Measurements from ENCODE around the gene MRPL38.

The MRPL38 gene

DNA sequence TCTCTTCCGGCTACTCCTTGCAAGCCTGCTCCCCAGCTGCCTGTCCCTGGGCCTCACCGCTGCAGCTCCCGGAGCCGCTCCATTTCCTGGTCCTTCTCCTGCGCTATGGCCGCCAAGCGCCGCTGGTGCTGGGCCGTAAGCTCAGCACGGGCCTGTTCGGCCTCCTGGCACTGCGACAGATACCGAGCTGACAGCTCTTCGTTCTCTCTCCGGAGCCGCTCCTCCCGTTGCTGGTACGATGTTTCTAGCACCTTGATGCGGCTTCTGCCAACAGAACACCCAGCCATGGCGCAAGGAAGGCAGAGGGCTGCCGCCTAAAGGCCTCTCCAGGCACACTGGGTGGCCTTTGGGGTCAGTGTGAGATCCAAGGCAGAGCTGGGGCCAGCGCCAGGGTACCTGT is 14.9 kb upstream of the MRPL38 start:
- no peak for DNase-seq (ENCODE audit: low read depth)

DNA sequence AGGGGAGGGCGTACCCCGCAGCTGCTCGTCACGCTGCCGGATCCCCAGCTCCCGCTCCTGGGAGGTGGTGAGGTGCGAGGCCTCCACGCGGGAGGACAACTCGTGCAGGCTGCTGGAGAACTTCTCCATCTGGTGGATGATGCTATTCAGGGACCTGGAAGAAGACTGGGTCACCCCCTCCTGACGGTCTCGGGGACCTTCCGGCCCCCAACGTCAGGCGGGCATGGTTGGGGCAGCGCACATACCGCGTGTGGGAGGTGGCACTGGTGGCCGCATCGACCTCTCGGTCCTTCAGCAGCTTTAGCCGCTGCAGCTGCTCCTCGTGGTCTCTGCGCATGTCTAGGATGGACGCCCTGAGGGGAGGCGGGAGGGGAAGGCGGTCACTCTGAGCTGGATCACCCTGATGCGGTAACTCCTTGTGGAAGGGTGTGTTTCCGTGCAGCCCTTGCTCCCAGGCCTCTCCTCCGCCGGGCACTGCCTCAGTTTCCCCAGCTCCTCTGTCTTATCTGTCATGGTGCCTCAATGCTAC is 13.3 kb upstream of the MRPL38 start:
- DNase-seq (ENCODE audit: low read depth): no peak

DNA sequence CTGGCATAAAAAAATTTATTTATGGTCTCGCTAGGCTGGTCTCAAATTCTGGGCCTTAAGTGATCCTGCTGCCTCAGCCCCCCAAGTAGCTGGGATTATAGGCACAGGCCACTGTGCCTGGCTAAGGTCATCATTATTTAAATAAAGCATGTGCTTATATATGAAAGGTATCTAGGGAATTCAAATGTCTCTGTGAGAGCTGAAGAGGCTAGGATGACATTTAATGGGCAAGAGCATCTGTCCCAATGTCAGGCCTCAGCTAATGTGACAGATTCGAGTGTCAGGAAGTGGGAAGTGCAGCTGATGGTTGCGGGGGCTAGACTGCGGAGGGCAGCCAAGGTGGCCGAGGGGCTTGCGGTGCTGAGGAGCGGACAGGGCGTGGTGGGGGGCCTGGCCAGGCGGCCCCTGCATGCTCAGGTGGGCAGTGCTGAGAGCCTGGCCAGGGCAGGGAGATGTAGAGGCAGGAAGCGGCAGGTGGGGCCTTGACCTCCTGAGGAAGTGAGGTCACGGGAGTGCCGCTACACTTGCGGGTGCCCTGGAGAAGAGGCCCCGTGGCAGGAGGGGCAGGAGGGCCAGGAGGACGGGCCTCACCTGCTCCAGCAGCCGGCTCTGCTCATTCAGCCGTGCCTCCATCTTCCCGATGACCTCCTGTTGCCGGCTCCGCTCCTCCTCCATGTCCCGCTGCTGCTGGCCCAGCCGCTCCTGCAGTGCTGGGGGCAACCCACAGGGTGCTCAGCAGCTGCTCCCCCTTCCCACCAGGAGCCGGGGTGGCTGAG is 12.6 kb upstream of the MRPL38 start:
- DNase-seq (ENCODE audit: low read depth): no peak

DNA sequence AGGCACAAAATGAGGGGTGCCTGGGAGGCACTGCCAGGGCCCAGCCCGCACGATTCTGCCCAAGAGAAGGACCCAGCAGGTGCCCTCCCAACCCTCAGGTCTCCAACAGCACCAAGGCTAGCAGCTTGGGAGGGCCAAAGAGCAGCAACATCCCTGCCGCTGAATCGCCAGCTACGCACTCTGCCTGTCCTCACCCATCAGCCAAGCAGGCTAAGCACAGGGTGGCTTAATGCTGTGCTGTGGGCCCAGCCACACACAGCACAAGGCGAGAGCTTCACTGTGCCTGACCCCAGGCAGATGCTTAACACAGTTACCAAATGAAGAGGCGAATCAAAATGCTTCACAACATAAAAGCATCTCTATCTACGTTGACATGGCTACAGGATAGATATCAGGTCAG is 10.6 kb upstream of the MRPL38 start:
- DNase-seq (ENCODE audit: low read depth): no peak

DNA sequence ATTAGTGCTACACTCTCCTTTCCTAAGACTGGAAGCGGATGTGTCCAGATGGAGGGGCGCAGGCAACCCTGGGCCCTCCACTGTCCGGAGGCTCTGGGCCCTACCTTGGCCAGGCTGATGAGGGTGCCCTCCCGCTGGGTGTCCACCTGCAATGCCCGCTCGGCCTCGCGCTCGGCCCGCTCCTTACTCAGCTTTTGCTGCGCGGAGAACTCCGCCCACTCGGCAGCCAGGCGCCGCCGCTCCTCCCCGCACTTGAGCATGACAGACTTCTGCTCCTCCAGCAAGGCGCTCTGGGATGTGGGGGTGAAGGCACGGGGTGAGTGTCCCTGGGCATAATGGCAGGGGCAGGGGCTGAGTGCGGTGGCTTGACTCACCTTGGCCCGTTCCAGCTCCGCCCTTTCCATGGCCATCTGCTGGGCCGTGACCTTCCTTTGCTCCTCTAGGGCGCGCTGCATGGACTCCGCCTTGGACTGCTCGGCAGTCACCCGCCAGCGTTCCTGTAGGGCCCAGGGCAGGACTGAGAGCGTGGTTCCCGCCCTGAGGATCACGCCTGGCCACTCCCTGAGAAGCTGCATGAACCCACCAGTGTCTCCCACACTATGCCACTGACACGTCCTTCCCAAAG is 10.1 kb upstream of the MRPL38 start:
- DNase-seq (ENCODE audit: low read depth): no peak

DNA sequence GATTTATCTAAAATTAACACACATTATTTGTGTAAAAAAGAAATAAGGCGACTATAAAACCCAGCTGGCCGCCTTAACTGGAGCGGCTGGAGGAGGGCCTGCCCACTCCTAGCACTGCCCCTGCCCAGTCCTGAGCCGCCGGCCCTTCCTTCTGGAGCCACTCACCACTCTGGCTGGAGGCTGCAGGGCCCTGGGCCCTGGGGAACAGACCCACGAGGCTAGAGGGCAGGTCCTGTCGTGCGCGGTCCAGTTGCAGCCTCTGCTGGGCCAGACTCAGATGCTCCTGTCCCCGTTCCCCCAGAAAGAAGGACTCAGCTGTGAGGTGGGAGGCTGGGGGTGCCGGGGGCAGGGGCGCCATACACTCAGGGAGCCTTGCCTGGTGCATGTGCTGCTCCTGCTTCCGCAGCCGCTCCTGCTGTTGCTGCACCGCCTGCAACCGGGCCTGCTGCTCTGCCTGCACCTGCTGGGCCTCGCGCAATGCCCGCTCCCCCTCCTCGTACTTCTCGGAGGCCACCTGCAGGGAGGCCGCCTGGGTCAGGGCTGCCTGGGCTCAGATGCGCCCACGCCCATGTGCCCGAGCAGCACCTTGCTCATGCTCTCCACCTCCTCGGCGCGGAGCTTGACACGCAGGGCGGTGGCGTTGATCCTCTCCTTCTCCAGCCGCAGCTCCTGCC is 9.0 kb upstream of the MRPL38 start:
- no peak for DNase-seq (ENCODE audit: low read depth)

DNA sequence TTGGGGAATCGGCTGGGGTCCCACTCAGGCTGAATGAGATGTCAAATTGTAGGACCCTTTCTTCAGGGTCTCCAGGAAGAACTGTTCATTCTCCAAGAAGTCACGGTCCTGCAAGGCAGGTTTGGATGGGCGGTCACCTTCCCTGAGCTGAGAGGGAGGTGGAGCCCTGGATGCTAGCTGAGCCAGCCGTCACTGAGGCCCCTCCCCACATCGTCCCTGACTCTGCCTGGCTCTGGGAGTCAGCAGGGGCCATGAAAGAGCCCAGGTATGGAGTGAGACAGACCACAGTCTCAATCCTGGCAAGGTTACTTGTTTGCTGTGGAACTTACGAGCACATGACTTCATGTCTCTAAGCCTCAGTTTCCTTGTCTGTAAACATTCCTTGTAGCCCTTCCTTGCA is 6.0 kb upstream of the MRPL38 start:
- no peak for DNase-seq (ENCODE audit: low read depth)

DNA sequence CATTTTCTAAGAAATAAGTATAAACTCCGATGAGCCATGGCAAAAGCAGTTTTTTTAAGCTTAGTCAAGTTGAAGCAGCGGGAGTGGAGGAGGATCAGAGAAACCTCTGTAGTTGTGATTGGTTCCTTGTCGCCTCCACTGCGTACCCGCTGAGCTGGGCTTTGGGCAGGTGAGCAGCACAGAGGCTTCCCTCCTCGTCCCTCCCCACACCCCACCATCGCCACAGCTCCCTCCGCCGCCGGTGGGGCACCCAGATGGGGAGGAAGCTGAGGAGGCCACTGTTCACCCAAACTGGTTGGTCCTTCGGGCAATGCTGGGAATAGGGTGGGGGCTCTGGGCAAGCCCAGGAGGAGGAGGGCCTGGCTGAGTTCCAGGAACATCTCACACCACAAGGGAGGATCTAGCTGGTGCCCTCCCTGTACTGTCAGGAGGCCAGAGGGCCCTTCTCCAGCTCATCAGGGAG is 5.2 kb upstream of the MRPL38 start:
- no peak for DNase-seq (ENCODE audit: low read depth)

DNA sequence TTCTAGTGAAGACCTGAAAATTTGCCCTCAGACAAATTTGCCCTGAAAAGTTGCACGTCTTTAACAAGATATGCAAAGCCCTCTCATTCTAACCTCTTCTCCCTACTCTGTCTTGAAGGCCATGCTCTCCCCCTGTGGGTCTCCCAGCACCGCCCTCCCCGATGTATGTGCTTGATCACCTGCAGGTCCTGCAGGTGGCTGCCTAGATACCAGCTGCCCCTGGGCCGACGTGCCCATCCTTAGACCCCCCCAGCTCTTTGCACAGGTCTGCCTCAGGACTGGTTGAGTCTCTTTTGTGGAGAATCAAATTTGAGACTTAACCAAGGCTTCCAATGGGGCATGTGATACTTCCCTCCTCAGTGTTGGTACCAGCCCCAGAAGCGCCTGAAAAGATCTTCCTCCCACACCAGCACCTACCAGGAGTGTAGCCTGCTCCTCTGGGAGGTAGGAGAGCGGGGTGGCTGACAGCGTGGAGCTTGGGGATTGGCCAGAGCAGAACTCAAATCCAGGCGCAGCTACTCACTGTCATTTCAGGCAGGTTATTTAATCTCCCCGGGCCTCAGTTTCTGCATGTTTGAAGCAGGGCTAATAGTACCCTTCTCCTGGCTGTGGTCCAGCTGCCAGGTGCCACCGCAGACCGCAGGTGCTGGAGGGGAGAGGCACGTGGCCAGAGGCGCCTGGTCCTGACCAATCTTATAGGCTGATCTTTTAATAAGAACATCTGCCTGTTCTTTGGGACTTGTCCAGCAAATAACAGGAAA is 4.5 kb upstream of the MRPL38 start:
- no peak for DNase-seq (ENCODE audit: low read depth)

DNA sequence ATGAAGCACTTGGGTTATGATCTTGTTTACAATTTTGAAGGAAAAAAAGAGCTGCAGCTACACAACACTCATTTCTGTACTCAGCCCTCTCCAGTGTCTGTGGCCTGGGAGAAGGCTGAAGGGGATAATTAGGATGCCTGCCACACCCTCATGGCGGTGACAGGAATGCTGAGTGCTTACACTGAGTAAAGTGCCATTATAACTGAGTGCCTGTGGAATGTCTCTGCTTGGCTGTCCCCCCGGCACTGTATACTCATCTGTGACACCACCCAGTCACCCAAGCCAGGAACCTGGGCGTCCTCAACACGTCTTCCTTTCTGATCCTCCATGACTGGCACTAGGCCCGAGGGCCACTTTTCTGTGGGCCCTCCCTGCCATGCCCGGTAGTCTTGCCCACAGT is 3.5 kb upstream of the MRPL38 start:
- no peak for DNase-seq (ENCODE audit: low read depth)

DNA sequence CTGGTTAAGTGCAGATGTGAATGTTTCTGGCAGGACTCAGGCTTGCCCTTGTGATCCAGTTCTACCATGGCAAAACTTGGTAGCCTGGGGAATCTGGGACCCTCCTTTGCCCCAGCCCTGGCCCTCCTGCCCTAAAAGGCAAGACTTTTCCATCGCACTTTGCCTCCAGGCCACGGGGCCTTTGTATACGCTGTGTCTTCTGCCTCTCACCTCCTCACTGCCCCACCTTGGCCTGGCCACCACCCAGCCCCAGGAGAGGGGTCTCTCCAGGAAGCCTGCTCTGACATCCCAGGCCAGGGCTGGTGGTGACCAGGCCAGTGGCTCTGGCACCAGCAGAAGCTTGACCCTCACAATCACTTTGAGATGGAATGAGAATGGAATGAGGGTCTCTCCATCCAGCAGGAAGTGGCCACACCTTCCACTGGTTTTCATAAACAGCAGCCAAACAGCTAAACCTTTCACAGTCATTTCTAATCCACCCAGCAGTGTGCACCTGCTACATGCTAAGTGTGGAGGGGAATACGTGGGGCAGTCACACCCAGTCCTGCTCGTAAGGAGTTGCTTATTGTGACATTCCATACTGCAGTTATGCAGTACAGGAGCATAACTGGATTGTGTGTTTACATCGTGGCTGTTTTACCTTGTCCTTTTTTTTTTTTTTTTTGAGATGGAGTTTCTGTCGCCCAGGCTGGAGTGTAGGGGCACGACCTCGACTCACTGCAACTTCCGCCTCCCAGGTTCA is 1.6 kb upstream of the MRPL38 start:
- DNase-seq (ENCODE audit: low read depth): no peak

DNA sequence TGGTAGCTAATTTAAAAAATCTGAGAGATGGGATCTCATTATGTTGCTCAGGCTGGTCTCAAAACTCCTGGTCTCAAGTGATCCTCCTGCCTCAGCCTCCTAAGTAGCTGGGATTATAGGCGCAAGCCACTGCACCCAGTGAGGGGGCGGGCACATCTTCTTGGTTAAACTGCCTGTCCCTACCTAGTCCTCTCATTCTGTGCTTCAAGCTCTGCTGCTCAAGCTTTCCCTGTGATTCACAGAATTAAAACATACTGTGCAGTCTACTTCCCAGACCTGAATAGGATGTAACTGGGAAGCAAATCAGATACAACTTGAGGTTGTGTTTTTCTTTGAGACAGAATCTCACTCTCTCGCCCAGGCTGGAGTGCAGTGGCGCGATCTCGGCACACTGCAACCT is 2.3 kb downstream of the MRPL38 start:
- DNase-seq (ENCODE audit: low read depth): no peak

DNA sequence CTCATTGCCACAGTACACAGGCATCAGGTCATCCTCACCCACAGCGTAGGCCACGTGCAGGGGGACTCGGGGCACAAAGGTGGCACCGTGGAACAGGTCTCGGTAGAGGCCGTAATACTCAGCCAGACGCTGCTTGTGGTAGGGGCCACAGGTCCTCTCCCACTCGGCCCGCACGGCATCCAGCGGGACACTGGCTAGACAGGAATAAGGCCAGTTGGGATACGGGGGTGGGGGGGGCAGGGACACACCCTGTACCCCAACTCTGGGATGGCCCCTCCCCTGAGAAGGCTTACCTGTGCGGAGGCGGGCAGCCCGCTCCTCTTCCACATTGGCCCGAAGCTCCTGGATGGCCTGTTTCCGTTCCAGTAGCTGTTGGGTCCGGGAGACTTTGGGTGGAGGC is 3.0 kb downstream of the MRPL38 start:
- no peak for DNase-seq (ENCODE audit: low read depth)

DNA sequence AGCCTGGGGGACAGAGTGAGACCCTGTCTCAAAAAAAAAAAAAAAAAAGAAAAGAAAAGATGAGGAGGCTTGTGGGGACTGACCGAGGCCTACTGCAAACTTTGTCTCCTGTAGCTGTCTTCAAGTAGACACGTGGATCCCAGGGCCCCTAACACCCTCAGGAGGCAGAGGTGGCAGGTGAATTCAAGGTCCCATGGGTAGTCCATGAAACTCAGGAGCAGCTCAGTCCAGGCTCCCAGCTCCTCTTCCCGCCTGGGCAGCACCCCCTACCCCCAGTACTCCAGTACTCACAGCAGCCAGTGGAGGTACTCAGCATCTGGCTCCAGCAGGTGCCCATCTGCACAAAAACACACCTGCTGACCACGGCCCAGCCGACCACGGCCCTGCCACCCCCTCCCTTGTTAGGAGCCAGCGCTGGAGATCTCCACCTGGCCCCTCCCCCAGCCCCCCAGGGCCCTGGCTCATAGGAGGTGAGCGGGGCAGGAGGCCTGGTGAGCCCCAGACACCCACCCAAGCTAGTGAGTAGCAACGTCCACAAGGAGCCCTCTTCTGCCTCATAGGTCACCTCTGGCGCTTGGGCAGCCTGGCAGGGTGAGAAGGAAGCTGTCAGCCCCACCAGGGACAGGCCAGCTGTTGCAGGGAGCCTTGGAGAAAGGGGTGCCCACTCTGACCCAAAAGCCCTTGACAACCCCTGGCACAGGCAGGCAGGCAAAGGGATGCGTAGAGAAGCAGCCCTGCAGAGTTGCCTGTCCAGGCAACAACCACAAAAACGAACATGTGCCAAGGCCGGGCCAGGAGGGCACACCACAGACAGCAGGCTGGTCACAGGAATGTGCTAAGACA is 3.8 kb downstream of the MRPL38 start:
- no peak for DNase-seq (ENCODE audit: low read depth)

DNA sequence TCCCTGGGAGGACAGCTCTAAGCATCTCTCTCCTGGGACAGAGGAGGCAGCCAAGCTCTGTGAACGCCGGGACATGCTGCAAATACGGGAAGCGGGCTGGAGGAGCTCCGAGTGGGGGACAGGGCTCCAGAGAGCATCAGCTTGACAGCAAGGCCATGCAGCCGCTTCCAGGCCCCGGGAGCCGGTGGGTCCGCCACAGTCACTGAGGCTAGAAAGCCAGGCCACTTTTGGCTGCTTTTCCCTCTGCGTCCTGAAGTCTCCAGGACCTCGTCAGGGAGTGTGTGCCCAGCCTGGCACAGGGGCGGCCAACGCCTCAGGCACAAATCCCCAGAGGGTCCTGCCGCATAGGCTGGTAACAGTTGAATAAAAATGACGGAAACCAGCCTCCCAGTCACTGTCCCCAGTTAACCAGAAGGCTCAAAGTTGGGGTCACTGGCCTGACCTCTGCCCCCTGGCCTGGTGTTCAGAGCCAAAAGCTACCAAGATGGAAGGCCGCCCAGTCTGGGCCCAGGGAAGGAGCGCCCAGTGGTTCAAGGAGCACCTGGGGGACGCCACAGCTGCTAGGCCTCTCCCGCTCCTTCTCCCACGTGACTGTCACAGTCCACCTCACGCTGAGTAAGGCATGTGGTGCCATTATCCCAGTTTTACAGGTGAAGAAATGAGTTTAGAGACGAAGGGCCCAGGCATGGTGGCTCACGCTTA is 4.8 kb downstream of the MRPL38 start:
- no peak for DNase-seq (ENCODE audit: low read depth)

DNA sequence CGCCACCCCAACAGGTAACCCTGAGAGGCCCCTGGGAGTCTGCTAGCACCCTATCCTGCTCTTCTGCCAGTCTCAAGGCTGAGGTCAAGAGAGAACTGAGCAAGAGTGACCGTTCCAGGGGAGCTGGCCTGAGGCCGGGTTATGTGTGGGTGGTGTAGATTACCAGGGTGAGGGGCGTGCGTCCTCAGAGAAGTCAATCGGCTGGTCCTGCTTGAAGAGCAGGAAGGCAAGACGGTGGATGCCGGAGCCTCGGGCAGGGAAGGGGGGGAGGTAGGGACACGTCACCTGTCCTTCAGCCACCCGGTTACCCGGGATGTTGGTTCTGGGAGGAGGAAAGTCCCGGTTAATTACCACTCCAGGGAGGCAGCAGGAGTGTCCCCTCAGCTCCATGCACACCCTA is 5.3 kb downstream of the MRPL38 start:
- no peak for DNase-seq (ENCODE audit: low read depth)

DNA sequence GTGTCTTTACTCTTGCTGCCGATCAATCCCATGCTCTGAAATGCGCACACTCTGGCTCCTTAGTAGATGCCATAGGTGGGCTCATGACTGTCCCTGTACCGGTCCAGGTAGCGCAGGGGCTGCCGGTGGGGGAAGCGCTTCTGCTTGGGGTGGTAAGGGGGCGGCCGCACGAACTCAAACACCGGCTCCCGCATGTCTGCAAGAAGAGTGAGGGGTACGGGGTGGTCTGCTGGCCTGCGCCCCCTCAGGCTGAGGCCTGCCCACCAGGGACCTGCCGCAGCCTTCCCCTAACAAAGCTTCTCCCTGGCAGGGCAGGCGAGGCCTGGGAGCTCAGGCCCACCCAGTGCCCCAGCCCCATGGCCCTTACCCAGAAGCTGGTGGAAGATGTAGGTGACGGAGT is 5.9 kb downstream of the MRPL38 start:
- DNase-seq (ENCODE audit: low read depth): no peak

DNA sequence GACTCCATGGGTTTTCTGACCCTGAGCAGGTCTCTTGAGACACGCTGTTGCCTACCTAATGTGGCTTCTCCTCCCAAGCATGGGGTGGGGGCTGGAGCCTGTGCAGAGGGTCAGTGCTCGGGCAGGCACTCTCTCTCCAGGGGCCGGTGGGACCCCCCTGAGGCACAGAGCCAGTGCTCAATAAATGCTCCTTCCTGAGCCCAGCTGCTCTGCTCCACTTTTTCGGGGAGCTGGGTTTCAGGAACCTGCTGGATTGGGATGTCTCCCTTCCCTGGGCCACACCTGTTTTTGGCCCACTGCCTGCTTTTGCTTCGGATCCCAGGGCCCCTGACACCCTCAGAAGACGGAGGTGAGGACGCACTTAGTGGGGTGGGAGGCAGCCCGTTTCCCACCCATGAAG is 6.6 kb downstream of the MRPL38 start:
- DNase-seq (ENCODE audit: low read depth): no peak

DNA sequence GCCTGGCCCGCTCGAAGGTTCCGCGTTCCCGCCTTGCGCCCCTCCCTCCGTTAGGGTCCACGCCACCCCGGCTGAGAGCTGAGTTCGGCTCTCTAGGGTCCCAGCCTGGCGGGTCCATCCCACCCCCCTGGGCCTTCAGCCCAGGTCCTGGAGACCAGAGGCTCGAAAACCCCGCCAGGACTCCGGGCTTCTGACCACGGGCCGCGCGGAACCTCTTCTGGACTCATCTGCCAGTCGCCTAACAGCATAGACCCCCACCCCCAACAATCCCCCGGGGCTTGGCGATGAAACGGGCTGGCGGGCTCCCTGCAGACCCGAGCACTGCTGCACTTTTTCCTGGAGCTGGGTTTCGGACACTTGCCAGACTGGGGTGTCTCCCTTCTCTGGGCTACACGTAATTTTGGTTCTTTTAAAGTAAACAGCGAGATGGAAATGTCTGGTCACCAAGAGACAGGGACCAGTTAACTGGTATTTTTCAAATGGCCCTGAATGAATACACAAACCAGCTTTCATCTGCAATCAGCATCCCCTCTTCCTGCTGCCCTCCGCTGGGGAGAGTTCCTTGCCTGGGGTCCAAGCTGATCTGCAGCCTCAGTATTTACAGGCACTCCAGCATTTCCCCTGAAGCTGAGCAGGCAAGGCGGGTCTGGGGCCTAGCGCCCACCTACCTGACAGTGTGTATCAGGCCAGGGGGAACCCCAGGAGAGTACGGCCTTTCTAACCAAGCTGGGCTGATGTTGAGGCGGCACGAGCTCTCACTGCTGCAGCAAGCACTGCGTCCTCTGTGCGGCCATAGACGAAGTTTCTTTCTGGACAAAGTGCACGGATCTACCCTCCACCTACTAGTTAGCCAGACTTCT is 7.3 kb downstream of the MRPL38 start:
- no peak for DNase-seq (ENCODE audit: low read depth)
